ENCODE results near the gene DUOX1. TPM values are rescaled to one million over a fixed set of nuclear protein-coding genes. Genes with fewer than 3 reads are reported as not detected.

The DUOX1 gene
- total and polyA plus RNA-seq, 2 of the 13 experiments (the other 11 are each of a cell fraction or from before 2014, with no cell fraction given): 0.03 TPM; not detected in 1

DNA sequence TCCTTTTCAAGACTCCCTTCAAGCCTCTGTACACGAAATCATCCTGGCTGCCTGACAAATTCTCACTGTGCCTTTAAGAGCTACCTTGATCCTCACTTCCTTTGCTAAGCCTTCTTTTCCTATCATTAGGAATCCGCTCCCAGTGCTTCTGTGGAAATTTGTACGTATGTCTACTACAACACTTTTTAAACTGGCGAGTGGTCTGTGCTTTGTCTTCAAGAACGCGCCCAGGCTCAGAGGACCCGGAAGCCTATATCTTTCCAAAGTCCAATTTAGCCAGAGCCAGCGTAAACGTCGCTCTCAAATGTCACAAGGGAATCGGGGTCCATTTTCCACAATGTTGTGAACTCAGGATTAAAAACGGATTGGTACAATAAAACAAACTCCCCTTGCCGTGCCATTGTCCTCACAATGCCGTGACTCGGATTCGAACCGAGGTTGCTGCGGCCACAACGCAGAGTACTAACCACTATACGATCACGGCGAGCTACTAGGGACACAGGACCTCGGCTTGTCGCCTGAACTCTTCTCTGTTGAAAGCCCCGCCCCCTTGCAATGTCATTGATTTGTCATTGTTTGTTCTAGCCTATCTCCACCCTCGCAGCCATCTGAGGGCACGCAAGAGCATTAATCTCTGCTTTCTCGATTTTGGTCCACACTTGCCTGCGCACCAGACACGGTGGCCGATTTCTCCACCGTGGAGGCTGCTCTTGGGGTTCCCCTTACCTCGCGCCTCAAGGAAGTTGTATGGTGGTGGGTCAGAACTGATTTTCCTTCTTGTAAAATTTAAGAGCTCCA lies 70.4 kb downstream of the DUOX1 start (continued):
- TF ChIP-seq NR2C2 (CRISPR knock-in tag; IDR thresholded peaks at IDR 0.05; ENCODE audit: borderline replicate concordance) (peak; percentile 66), CHD2 (IDR thresholded peaks at IDR 0.05; ENCODE audit: low read depth, low read length) (no peak; the same call in 1 of the 2 replicates), PBX3 (CRISPR knock-in tag; IDR thresholded peaks at IDR 0.05; ENCODE audit: borderline replicate concordance) (no peak), ETS1 (CRISPR knock-in tag; IDR thresholded peaks at IDR 0.05) (no peak), ZBTB44 (CRISPR knock-in tag; IDR thresholded peaks at IDR 0.05) (peak; percentile 37; the same call in 1 of the 2 replicates), MTF1 (CRISPR knock-in tag; IDR thresholded peaks at IDR 0.05) (no peak), PITX1 (CRISPR knock-in tag; IDR thresholded peaks at IDR 0.05) (peak; percentile 97), KDM4B (CRISPR knock-in tag; IDR thresholded peaks at IDR 0.05) (no peak), FOXK2 (IDR thresholded peaks at IDR 0.05) (no peak), ZNF570 (CRISPR knock-in tag; IDR thresholded peaks at IDR 0.05; ENCODE audit: borderline replicate concordance) (no peak), ZNF335 (CRISPR knock-in tag; IDR thresholded peaks at IDR 0.05) (0 out of 2 replicates have a peak, but pooled peaks have one; percentile 49), KDM6A (CRISPR knock-in tag; IDR thresholded peaks at IDR 0.05; ENCODE audit: low read depth) (no peak), SOX6 (IDR thresholded peaks at IDR 0.05) (no peak), SOX6 (CRISPR knock-in tag; IDR thresholded peaks at IDR 0.05) (peak; percentile 94), CEBPB (IDR thresholded peaks at IDR 0.05; ENCODE audit: borderline replicate concordance, low read depth, low read length) (peak; percentile 4; the same call in 1 of the 2 replicates), RNF219 (CRISPR knock-in tag; IDR thresholded peaks at IDR 0.05) (no peak), POLR2AphosphoS5 (IDR thresholded peaks at IDR 0.05; ENCODE audit: low read depth, low read length) (peak; percentile 81)
- TF ChIP-seq, protein P1, sequence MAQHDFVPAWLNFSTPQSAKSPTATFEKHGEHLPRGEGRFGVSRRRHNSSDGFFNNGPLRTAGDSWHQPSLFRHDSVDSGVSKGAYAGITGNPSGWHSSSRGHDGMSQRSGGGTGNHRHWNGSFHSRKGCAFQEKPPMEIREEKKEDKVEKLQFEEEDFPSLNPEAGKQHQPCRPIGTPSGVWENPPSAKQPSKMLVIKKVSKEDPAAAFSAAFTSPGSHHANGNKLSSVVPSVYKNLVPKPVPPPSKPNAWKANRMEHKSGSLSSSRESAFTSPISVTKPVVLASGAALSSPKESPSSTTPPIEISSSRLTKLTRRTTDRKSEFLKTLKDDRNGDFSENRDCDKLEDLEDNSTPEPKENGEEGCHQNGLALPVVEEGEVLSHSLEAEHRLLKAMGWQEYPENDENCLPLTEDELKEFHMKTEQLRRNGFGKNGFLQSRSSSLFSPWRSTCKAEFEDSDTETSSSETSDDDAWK (CRISPR knock-in tag; IDR thresholded peaks at IDR 0.05): no peak
- TF ChIP-seq, protein P2, sequence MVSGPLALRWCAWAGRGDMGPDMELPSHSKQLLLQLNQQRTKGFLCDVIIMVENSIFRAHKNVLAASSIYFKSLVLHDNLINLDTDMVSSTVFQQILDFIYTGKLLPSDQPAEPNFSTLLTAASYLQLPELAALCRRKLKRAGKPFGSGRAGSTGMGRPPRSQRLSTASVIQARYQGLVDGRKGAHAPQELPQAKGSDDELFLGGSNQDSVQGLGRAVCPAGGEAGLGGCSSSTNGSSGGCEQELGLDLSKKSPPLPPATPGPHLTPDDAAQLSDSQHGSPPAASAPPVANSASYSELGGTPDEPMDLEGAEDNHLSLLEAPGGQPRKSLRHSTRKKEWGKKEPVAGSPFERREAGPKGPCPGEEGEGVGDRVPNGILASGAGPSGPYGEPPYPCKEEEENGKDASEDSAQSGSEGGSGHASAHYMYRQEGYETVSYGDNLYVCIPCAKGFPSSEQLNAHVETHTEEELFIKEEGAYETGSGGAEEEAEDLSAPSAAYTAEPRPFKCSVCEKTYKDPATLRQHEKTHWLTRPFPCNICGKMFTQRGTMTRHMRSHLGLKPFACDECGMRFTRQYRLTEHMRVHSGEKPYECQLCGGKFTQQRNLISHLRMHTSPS (CRISPR knock-in tag; IDR thresholded peaks at IDR 0.05; ENCODE audit: low read depth): 0 out of 2 replicates have a peak, but pooled peaks have one; percentile 9
